AG04450 (cell line): ENCODE results near the gene CMKLR1. TPM values are rescaled to one million over a fixed set of nuclear protein-coding genes. Genes with fewer than 3 reads are reported as not detected.

Source experiments
- CTCF ChIA-PET: fragments of 300-600, 350-600 bp; formaldehyde crosslinking; extraction: SDS; loops from one replicate; lab custom pipeline; 2022; ENCODE audit warnings: antibody characterized with exemption, inconsistent platforms; lab: Charles Lee
- POLR2A ChIA-PET: fragments of 350-600 bp; formaldehyde crosslinking; extraction: SDS; loops from one replicate; lab custom pipeline; 2021; ENCODE audit warnings: antibody characterized with exemption, inconsistent platforms; lab: Yijun Ruan, JAX
- DNase-seq: peaks from one replicate; pipeline ENCODE4 v3.0.0-alpha.2; 2011; ENCODE audit warnings: low read depth, low spot score
- H3K27ac ChIP-seq: one replicate; pipeline ENCODE4 v1.5.1; 2012; ENCODE audit warnings: low read depth, low read length, control low read depth
- H3K27me3 ChIP-seq: one replicate; pipeline ENCODE4 v1.6.0; 2012; ENCODE audit warnings: low read length; ENCODE audit not compliant: control insufficient read depth, insufficient read depth
- H3K4me3 ChIP-seq: 2 replicates; pipeline ENCODE4 v1.5.1; 2011; ENCODE audit warnings: mild to moderate bottlenecking, low read depth, low read length, control low read depth
- H3K9me3 ChIP-seq: 2 replicates; pipeline ENCODE4 v1.5.1; 2012; ENCODE audit warnings: low read length; ENCODE audit not compliant: control insufficient read depth, insufficient read depth
- CTCF ChIP-seq: IDR thresholded peaks from 2 replicates; pipeline ENCODE4 v1.5.1; 2011; ENCODE audit warnings: low read depth, low read length, control low read depth, inconsistent platforms
- polyA plus RNA-seq: library from polyadenylated mRNA; depleted of rRNA; stranded (reverse); fragments of >200 nt; gene quantifications from 2 replicates; pipeline ENCODE4 v1.2.3, GENCODE V29; 2011

Gene CMKLR1
- polyA plus RNA-seq, 1 experiment: 0.12 TPM

GRCh38 chr12:108358580-108358965 lies 19.5 kb upstream of the CMKLR1 start:
- ChIA-PET POLR2A (no interaction called here), CTCF (no interaction called here)
- Histone ChIP-seq H3K27me3 (no peaks in the 10 kb centered on the region), H3K9me3 (peaks cover 3% of the 10 kb centered on the region), H3K4me3 (no peak overlapping the region), H3K27ac (no peak overlapping the region)
- TF ChIP-seq CTCF: no peak
- no peak for DNase-seq

DNA sequence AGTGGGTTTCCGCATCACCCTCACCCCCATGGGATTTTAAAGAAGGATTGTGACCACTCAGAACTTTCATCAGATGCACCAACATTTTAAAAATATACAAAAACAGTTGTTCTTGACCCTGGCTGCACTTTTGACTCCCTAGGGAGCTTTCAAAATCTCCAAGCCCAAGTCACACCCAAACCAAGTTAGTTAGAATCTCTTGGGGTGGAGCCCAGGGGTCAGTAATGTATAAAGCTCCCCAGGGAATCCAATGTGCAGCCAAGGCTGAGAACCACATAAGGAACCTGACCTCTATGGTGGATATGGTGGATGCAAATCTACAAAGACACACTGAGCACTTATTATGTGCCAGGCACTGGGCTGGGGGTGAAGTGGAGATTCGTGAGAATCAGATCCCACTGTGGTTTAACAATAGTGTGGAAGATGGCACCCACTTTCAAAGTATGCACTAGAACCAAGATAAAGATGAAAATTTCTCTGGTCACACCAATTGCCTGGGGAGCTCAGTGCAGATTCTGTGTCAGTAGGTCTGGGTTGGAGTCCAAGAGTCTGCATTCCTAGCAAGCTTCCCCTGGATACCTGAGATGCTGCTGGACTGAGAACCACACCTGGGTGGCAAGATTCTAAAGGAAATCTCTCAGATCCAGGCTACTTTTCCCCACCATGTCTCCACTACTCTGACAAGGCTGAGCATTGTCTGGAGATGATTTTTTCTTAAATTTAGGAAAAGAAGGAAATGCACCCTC lies 18.9 kb upstream of the CMKLR1 start:
- H3K4me3 ChIP-seq: no peak overlapping the region

GRCh38 chr12:108356835-108357806 lies 18.0 kb upstream of the CMKLR1 start:
- TF ChIP-seq CTCF: no peak
- no peak overlapping the region for H3K4me3 ChIP-seq
- no peak overlapping the region for H3K27ac ChIP-seq

More for the DNA sequence above, 18.9 kb upstream of the CMKLR1 start:
- TF ChIP-seq CTCF: no peak
- ChIA-PET CTCF (no interaction called here), POLR2A (no interaction called here)
- Histone ChIP-seq H3K27ac (no peak overlapping the region), H3K27me3 (no peaks in the 10 kb centered on the region), H3K9me3 (no peaks in the 10 kb centered on the region)
- DNase-seq: no peak

DNA sequence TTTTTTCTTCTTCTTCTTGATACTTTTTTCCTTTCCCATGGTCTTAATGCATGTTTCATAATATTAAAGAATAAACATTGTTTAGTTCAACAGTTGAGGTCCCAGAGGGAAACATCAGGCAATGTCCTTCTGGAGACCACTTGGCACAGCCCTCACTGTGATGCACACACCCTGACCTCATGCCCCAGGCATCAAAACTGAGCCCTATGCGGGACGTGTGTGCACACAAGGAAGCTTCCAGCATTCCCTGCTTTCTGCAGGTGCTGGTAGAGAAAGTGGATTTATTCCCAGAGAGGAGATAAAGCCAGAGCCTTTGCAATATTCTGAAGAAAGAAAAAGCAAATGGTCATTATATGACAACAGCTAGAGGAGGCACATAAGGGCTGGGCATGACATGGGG lies 16.0 kb upstream of the CMKLR1 start:
- Histone ChIP-seq H3K27ac (no peak overlapping the region), H3K27me3 (no peaks in the 10 kb centered on the region), H3K9me3 (no peaks in the 10 kb centered on the region), H3K4me3 (no peak overlapping the region)
- TF ChIP-seq CTCF: no peak
- DNase-seq: no peak
- ChIA-PET CTCF (no interaction called here), POLR2A (no interaction called here)

More at GRCh38 chr12:108356835-108357806, 18.0 kb upstream of the CMKLR1 start:
- POLR2A ChIA-PET: no interaction called here
- no peak for DNase-seq
- Histone ChIP-seq H3K9me3 (no peaks in the 10 kb centered on the region), H3K27me3 (no peaks in the 10 kb centered on the region)
- CTCF ChIA-PET: no interaction called here

DNA sequence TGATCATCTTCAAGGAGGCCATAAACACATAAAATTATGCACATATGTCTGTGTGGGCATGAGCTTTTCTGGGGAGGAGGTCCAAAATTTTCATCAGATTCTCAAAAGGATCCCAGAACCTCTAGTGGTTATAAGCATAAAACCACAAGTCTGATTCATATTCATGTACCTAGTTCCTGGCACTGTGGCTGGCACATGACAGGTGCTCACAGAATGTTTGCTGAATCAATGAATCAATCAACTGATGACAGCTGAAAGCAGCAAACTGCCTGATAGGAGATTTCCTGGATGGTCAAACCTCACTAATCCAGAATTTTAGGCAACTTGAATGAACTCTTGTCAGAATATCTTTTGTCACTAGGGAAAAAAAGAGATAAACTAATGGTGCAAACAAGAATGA lies 13.5 kb upstream of the CMKLR1 start:
- H3K4me3 ChIP-seq: no peak overlapping the region
- H3K27me3 ChIP-seq: no peaks in the 10 kb centered on the region
- TF ChIP-seq CTCF: no peak
- ChIA-PET CTCF (no interaction called here), POLR2A (no interaction called here)
- DNase-seq: no peak
- no peaks in the 10 kb centered on the region for H3K9me3 ChIP-seq
- H3K27ac ChIP-seq: no peak overlapping the region
